ENCODE measurements around the gene DNAJB11.

The DNAJB11 gene

GRCh38 chr3:186564586-186564985 is 5.9 kb upstream of the DNAJB11 start:
- H3K27ac ChIP-seq, result no peak overlapping the region
- no peak for TF ChIP-seq CTCF (IDR thresholded peaks at IDR 0.05)
- no peak for TF ChIP-seq ZFX (IDR thresholded peaks at IDR 0.05; ENCODE audit: borderline replicate concordance)

- no peak for TF ChIP-seq CTCF (IDR thresholded peaks at IDR 0.05)
- peak overlapping the region; percentile 81 for H3K27ac ChIP-seq
Observed at GRCh38 chr3:186566772-186567071, 3.8 kb upstream of the DNAJB11 start.

- H3K27ac ChIP-seq, result peak within 1 kb of the TSS; percentile 81
- no peak for TF ChIP-seq CTCF (IDR thresholded peaks at IDR 0.05)
- TF ChIP-seq ZFX (IDR thresholded peaks at IDR 0.05; ENCODE audit: borderline replicate concordance), result no peak
Observed at GRCh38 chr3:186567072-186567921, 3.2 kb upstream of the DNAJB11 start, which contains the start of gene TBCCD1. Gene TBCCD1 (minus strand): TSS chr3:186567339. CDS start chr3:186564329, 3,010 bp downstream.

- H3K27ac ChIP-seq, result peak overlapping the region; percentile 63
Observed at GRCh38 chr3:186569361-186569760, 1.2 kb upstream of the DNAJB11 start.

- no peak for TF ChIP-seq CTCF (IDR thresholded peaks at IDR 0.05)
- no peak for TF ChIP-seq ZFX (IDR thresholded peaks at IDR 0.05; ENCODE audit: borderline replicate concordance)
- H3K27ac ChIP-seq, result peak overlapping the region; percentile 63
Observed at GRCh38 chr3:186569779-186570095, 783 bp upstream of the DNAJB11 start.

GRCh38 chr3:186570941-186571643 is 572 bp downstream of the DNAJB11 start:
- TF ChIP-seq CTCF (IDR thresholded peaks at IDR 0.05), result no peak
- no peak for TF ChIP-seq ZFX (IDR thresholded peaks at IDR 0.05; ENCODE audit: borderline replicate concordance)

GRCh38 chr3:186571644-186572013 is 1.1 kb downstream of the DNAJB11 start:
- no peak overlapping the region for H3K27ac ChIP-seq
- TF ChIP-seq ZFX (IDR thresholded peaks at IDR 0.05; ENCODE audit: borderline replicate concordance), result no peak

More at GRCh38 chr3:186570941-186571643, 572 bp downstream of the DNAJB11 start:
- peak overlapping the region; percentile 63 for H3K27ac ChIP-seq

- TF ChIP-seq ZFX (IDR thresholded peaks at IDR 0.05; ENCODE audit: borderline replicate concordance), result no peak
- no peak for TF ChIP-seq CTCF (IDR thresholded peaks at IDR 0.05)
- H3K27ac ChIP-seq, result no peak overlapping the region
Observed at GRCh38 chr3:186577521-186577920, 7.0 kb downstream of the DNAJB11 start.
